NB4 (cell line): ENCODE data around the gene GEMIN4.

Experiments
- CTCF ChIP-seq: IDR thresholded peaks from one replicate; pipeline ENCODE4 v1.5.1; 2012; ENCODE audit warnings: low read depth, low read length
- MAX ChIP-seq: IDR thresholded peaks from 2 replicates; pipeline ENCODE4 v1.6.1; 2011; ENCODE audit warnings: low read depth, low read length

GRCh38 chr17:745406-745805, 6.7 kb downstream of the GEMIN4 start:
- TF ChIP-seq CTCF, result no peak
- TF ChIP-seq MAX, result no peak
